GM23338 (cell line): Measurements from ENCODE around the gene NCK2. TPM values are rescaled to one million over a fixed set of nuclear protein-coding genes. Genes with fewer than 3 reads are reported as not detected.

Source experiments
- ATAC-seq: fragments of 200-7000 bp; cut with Tn5 transposase; 3 replicates; pipeline ENCODE4 v1.9.1; 2020
- DNase-seq: peaks from one replicate; pipeline ENCODE4 v3.0.0-alpha.2; 2015; ENCODE audit warnings: low spot score
- H2AFZ ChIP-seq: fragments of 200-600 bp; sonication (generic); 2 replicates; pipeline ENCODE4 v1.8.0; 2016; ENCODE audit warnings: antibody characterized with exemption, mild to moderate bottlenecking, moderate library complexity
- H3F3A ChIP-seq: fragments of 200-600 bp; sonication (generic); replicated peaks from 2 replicates; pipeline ENCODE4 v1.8.0; 2017; ENCODE audit warnings: antibody characterized with exemption, mixed run types, low read depth
- H3K27ac ChIP-seq: fragments of 200-600 bp; sonication (generic); 2 replicates; pipeline ENCODE4 v1.6.1; 2016; ENCODE audit warnings: low read depth
- H3K27me3 ChIP-seq: fragments of 200-600 bp; sonication (generic); 2 replicates; pipeline ENCODE4 v1.8.0; 2016; ENCODE audit warnings: mild to moderate bottlenecking, mixed run types, moderate library complexity; ENCODE audit not compliant: insufficient read depth
- H3K36me3 ChIP-seq: fragments of 200-600 bp; sonication (generic); 2 replicates; pipeline ENCODE4 v1.8.0; 2016; ENCODE audit warnings: mild to moderate bottlenecking; ENCODE audit not compliant: insufficient read depth
- H3K4me1 ChIP-seq: fragments of 200-600 bp; sonication (generic); 2 replicates; pipeline ENCODE4 v1.8.0; 2016; ENCODE audit warnings: mild to moderate bottlenecking, moderate library complexity; ENCODE audit not compliant: insufficient read depth
- H3K4me2 ChIP-seq: fragments of 200-600 bp; sonication (generic); 2 replicates; pipeline ENCODE4 v1.7.1; 2017; ENCODE audit warnings: mixed run types
- H3K4me3 ChIP-seq: fragments of 200-600 bp; sonication (generic); 2 replicates; pipeline ENCODE4 v1.6.1; 2016; ENCODE audit warnings: mixed run types
- H3K79me2 ChIP-seq: fragments of 200-600 bp; sonication (generic); replicated peaks from 2 replicates; pipeline ENCODE4 v1.8.0; 2017; ENCODE audit warnings: mild to moderate bottlenecking; ENCODE audit not compliant: insufficient read depth
- H3K9me2 ChIP-seq: fragments of 200-600 bp; sonication (generic); 2 replicates; pipeline ENCODE4 v1.8.0; 2017; ENCODE audit not compliant: insufficient read depth
- H4K20me1 ChIP-seq: fragments of 200-600 bp; sonication (generic); replicated peaks from 2 replicates; pipeline ENCODE4 v1.8.0; 2017; ENCODE audit warnings: mild to moderate bottlenecking; ENCODE audit not compliant: insufficient read depth
- H3K27ac Mint-ChIP-seq: 2 replicates; pipeline ENCODE4 v1.8.0; 2020; ENCODE audit warnings: inconsistent platforms, mild to moderate bottlenecking, moderate library complexity, mixed read lengths
- H3K27me3 Mint-ChIP-seq: 3 replicates; pipeline ENCODE4 v1.8.0; 2022; ENCODE audit warnings: low read depth, mild to moderate bottlenecking, moderate library complexity, mixed read lengths, inconsistent platforms; ENCODE audit not compliant: insufficient read depth, poor library complexity
- H3K36me3 Mint-ChIP-seq: 3 replicates; pipeline ENCODE4 v1.8.0; 2021; ENCODE audit warnings: low read depth, mild to moderate bottlenecking, inconsistent platforms, moderate library complexity, mixed read lengths
- H3K4me1 Mint-ChIP-seq: 3 replicates; pipeline ENCODE4 v1.8.0; 2020; ENCODE audit warnings: mild to moderate bottlenecking, inconsistent platforms, mixed read lengths
- H3K4me3 Mint-ChIP-seq: 3 replicates; pipeline ENCODE4 v1.8.0; 2021; ENCODE audit warnings: moderate library complexity, mild to moderate bottlenecking, inconsistent platforms, mixed read lengths
- H3K9me3 Mint-ChIP-seq: 3 replicates; pipeline ENCODE4 v1.8.0; 2020; ENCODE audit warnings: moderate library complexity, mild to moderate bottlenecking, inconsistent platforms, mixed read lengths
- CREB1 ChIP-seq: fragments of 250-450 bp; sonication (Bioruptor Pico); IDR thresholded peaks from 2 replicates; pipeline ENCODE4 v1.5.0; 2020; ENCODE audit warnings: low read depth, mild to moderate bottlenecking, moderate library complexity
- CTCF ChIP-seq, 2 experiments: fragments of 200-600 bp in 1 of 2; sonication (generic) in 1 of 2; conservative IDR thresholded peaks; 2 replicates each; pipeline versions ENCODE4 v1.5.1 to v1.6.1; 2016 to 2017; ENCODE audit warnings: antibody characterized with exemption in 2 of 2, low read depth in 2 of 2, mild to moderate bottlenecking in 2 of 2, moderate library complexity in 1 of 2
- EZH2 ChIP-seq: fragments of 200-600 bp; sonication (generic); IDR thresholded peaks from one replicate; pipeline ENCODE4 v1.8.0; 2017; ENCODE audit warnings: antibody characterized with exemption, mild to moderate bottlenecking, low read depth; ENCODE audit not compliant: unreplicated experiment
- EZH2phosphoT487 ChIP-seq: fragments of 200-600 bp; sonication (generic); IDR thresholded peaks from one replicate; pipeline ENCODE4 v1.8.1; 2018; ENCODE audit warnings: antibody characterized with exemption; ENCODE audit not compliant: unreplicated experiment
- JUNB ChIP-seq: IDR thresholded peaks from one replicate; pipeline ENCODE4 v1.6.1; 2016; ENCODE audit warnings: antibody characterized with exemption; ENCODE audit not compliant: unreplicated experiment
- NANOG ChIP-seq: IDR thresholded peaks from 2 replicates; pipeline ENCODE4 v1.6.1; 2016; ENCODE audit warnings: antibody characterized with exemption, borderline replicate concordance
- POLR2AphosphoS5 ChIP-seq: IDR thresholded peaks from 2 replicates; pipeline ENCODE4 v1.6.1; 2016; ENCODE audit warnings: antibody characterized with exemption, low read depth
- STAT1 ChIP-seq: IDR thresholded peaks from one replicate; pipeline ENCODE4 v1.6.1; 2016; ENCODE audit warnings: antibody characterized with exemption; ENCODE audit not compliant: unreplicated experiment
- ZNF114 ChIP-seq: fragments of 250-450 bp; sonication (Bioruptor Pico); IDR thresholded peaks from 2 replicates; pipeline ENCODE4 v1.5.0; 2020; ENCODE audit warnings: mild to moderate bottlenecking, moderate library complexity
- ZNF331 ChIP-seq: fragments of 250-450 bp; sonication (Bioruptor Pico); IDR thresholded peaks from 2 replicates; pipeline ENCODE4 v1.5.0; 2020; ENCODE audit warnings: low read depth, mild to moderate bottlenecking, moderate library complexity
- polyA plus RNA-seq: library from polyadenylated mRNA; unstranded; fragments of >200 nt; fragmentation: Nextera tagmentation; extraction: Ambion mirVana; gene quantifications from 2 replicates; pipeline ENCODE4 v1.2.1, GENCODE V29; 2016
- total RNA-seq: library from RNA; depleted of rRNA; stranded (reverse); fragments of >200 nt; shearing (Covaris generic); gene quantifications from 2 replicates; pipeline ENCODE4 v1.2.3, GENCODE V29; 2014
- TF ChIP-seq, protein P1 (sequence below): fragments of 250-450 bp; sonication (Bioruptor Pico); IDR thresholded peaks from 2 replicates; pipeline ENCODE4 v1.5.0; 2020; ENCODE audit warnings: mild to moderate bottlenecking, moderate library complexity
- TF ChIP-seq, protein P2 (sequence below): IDR thresholded peaks from one replicate; pipeline ENCODE4 v1.6.1; 2018; ENCODE audit warnings: antibody characterized with exemption; ENCODE audit not compliant: unreplicated experiment
- TF ChIP-seq, protein P3 (sequence below): IDR thresholded peaks from 2 replicates; pipeline ENCODE4 v1.6.1; 2016; ENCODE audit warnings: antibody characterized with exemption

The NCK2 gene
- total and polyA plus RNA-seq, 2 experiments from 2014 or later, result 26.9 to 59.9 TPM

DNA sequence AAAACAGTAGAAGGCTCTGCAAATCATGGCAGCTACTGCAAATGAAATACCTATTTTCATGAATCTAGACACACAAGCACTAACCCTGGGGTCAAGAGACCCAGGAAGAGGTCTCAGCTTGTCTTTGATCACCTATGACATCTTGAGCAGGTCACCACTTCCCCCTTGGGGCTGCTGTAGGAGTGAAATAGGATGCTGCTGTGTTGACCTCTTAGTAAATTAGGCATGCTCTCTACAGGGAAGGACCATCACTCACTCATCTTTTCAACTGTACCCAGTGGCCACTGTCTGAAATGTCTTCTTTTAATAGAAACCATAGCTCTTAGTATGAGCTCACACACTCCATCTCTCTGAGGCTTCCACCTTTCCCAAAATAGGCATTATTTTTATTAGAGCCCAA lies 83.8 kb downstream of the NCK2 start:
- Mint-ChIP-seq H3K4me3 (no peak overlapping the region), H3K9me3 (peaks cover 10% of the 10 kb centered on the region; the same call in 1 of the 3 replicates), H3K36me3 (peaks cover 26% of the 10 kb centered on the region; the same call in 2 of the 3 replicates), H3K4me1 (peaks cover 5% of the 10 kb centered on the region; the same call in 1 of the 3 replicates), H3K27ac (no peak overlapping the region), H3K27me3 (peaks cover 2% of the 10 kb centered on the region)
- Histone ChIP-seq H3K4me2 (no peak overlapping the region), H3K4me1 (no peaks in the 10 kb centered on the region), H3K27me3 (no peaks in the 10 kb centered on the region), H3K9me2 (peaks cover 3% of the 10 kb centered on the region; the same call in 1 of the 2 replicates), H2AFZ (no peak overlapping the region), H3K36me3 (no peaks in the 10 kb centered on the region), H3K79me2 (peaks cover 72% of the 10 kb centered on the region), H4K20me1 (peaks cover 5% of the 10 kb centered on the region; the same call in 1 of the 2 replicates), H3K27ac (no peak overlapping the region), H3K4me3 (no peak overlapping the region), H3F3A (no peaks in the 10 kb centered on the region)
- ATAC-seq, result no peak
- no peak for DNase-seq
- TF ChIP-seq POLR2AphosphoS5 (no peak), NANOG (no peak), STAT1 (no peak), ZNF331 (CRISPR knock-in tag) (no peak), EZH2 (no peak), EZH2phosphoT487 (no peak), ZNF114 (CRISPR knock-in tag) (no peak), CTCF (conservative IDR thresholded peaks at IDR 0.05; ENCODE audit: low read depth in 2 of 2) (no peak), CREB1 (no peak), JUNB (no peak)
- TF ChIP-seq, protein P1, sequence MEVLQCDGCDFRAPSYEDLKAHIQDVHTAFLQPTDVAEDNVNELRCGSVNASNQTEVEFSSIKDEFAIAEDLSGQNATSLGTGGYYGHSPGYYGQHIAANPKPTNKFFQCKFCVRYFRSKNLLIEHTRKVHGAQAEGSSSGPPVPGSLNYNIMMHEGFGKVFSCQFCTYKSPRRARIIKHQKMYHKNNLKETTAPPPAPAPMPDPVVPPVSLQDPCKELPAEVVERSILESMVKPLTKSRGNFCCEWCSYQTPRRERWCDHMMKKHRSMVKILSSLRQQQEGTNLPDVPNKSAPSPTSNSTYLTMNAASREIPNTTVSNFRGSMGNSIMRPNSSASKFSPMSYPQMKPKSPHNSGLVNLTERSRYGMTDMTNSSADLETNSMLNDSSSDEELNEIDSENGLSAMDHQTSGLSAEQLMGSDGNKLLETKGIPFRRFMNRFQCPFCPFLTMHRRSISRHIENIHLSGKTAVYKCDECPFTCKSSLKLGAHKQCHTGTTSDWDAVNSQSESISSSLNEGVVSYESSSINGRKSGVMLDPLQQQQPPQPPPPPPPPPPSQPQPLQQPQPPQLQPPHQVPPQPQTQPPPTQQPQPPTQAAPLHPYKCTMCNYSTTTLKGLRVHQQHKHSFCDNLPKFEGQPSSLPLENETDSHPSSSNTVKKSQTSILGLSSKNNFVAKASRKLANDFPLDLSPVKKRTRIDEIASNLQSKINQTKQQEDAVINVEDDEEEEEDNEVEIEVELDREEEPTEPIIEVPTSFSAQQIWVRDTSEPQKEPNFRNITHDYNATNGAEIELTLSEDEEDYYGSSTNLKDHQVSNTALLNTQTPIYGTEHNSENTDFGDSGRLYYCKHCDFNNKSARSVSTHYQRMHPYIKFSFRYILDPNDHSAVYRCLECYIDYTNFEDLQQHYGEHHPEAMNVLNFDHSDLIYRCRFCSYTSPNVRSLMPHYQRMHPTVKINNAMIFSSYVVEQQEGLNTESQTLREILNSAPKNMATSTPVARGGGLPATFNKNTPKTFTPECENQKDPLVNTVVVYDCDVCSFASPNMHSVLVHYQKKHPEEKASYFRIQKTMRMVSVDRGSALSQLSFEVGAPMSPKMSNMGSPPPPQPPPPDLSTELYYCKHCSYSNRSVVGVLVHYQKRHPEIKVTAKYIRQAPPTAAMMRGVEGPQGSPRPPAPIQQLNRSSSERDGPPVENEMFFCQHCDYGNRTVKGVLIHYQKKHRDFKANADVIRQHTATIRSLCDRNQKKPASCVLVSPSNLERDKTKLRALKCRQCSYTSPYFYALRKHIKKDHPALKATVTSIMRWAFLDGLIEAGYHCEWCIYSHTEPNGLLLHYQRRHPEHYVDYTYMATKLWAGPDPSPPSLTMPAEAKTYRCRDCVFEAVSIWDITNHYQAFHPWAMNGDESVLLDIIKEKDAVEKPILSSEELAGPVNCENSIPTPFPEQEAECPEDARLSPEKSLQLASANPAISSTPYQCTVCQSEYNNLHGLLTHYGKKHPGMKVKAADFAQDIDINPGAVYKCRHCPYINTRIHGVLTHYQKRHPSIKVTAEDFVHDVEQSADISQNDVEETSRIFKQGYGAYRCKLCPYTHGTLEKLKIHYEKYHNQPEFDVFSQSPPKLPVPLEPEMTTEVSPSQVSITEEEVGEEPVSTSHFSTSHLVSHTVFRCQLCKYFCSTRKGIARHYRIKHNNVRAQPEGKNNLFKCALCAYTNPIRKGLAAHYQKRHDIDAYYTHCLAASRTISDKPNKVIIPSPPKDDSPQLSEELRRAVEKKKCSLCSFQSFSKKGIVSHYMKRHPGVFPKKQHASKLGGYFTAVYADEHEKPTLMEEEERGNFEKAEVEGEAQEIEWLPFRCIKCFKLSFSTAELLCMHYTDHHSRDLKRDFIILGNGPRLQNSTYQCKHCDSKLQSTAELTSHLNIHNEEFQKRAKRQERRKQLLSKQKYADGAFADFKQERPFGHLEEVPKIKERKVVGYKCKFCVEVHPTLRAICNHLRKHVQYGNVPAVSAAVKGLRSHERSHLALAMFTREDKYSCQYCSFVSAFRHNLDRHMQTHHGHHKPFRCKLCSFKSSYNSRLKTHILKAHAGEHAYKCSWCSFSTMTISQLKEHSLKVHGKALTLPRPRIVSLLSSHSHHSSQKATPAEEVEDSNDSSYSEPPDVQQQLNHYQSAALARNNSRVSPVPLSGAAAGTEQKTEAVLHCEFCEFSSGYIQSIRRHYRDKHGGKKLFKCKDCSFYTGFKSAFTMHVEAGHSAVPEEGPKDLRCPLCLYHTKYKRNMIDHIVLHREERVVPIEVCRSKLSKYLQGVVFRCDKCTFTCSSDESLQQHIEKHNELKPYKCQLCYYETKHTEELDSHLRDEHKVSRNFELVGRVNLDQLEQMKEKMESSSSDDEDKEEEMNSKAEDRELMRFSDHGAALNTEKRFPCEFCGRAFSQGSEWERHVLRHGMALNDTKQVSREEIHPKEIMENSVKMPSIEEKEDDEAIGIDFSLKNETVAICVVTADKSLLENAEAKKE (CRISPR knock-in tag), result no peak
- TF ChIP-seq, protein P2, sequence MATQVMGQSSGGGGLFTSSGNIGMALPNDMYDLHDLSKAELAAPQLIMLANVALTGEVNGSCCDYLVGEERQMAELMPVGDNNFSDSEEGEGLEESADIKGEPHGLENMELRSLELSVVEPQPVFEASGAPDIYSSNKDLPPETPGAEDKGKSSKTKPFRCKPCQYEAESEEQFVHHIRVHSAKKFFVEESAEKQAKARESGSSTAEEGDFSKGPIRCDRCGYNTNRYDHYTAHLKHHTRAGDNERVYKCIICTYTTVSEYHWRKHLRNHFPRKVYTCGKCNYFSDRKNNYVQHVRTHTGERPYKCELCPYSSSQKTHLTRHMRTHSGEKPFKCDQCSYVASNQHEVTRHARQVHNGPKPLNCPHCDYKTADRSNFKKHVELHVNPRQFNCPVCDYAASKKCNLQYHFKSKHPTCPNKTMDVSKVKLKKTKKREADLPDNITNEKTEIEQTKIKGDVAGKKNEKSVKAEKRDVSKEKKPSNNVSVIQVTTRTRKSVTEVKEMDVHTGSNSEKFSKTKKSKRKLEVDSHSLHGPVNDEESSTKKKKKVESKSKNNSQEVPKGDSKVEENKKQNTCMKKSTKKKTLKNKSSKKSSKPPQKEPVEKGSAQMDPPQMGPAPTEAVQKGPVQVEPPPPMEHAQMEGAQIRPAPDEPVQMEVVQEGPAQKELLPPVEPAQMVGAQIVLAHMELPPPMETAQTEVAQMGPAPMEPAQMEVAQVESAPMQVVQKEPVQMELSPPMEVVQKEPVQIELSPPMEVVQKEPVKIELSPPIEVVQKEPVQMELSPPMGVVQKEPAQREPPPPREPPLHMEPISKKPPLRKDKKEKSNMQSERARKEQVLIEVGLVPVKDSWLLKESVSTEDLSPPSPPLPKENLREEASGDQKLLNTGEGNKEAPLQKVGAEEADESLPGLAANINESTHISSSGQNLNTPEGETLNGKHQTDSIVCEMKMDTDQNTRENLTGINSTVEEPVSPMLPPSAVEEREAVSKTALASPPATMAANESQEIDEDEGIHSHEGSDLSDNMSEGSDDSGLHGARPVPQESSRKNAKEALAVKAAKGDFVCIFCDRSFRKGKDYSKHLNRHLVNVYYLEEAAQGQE, result no peak
- TF ChIP-seq, protein P3, sequence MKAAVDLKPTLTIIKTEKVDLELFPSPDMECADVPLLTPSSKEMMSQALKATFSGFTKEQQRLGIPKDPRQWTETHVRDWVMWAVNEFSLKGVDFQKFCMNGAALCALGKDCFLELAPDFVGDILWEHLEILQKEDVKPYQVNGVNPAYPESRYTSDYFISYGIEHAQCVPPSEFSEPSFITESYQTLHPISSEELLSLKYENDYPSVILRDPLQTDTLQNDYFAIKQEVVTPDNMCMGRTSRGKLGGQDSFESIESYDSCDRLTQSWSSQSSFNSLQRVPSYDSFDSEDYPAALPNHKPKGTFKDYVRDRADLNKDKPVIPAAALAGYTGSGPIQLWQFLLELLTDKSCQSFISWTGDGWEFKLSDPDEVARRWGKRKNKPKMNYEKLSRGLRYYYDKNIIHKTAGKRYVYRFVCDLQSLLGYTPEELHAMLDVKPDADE, result no peak
